Measurements from ENCODE around the gene GMIP.

GRCh38 chr19:19663256-19664120 is 20.0 kb upstream of the GMIP start, which contains the start of gene ATP13A1:
- TF ChIP-seq POLR2A (IDR thresholded peaks at IDR 0.05; ENCODE audit: low read depth, low read length) (peak; percentile 76), BHLHE40 (IDR thresholded peaks at IDR 0.05; ENCODE audit: low read depth, low read length) (no peak), CTCF (conservative IDR thresholded peaks at IDR 0.05; ENCODE audit: low read depth, low read length) (no peak), RAD21 (IDR thresholded peaks at IDR 0.05; ENCODE audit: low read length) (no peak), SMC3 (IDR thresholded peaks at IDR 0.05; ENCODE audit: low read depth, low read length) (no peak), USF2 (IDR thresholded peaks at IDR 0.05; ENCODE audit: low read depth, low read length) (no peak), CHD1 (IDR thresholded peaks at IDR 0.05; ENCODE audit: low read depth, low read length) (no peak), RFX5 (IDR thresholded peaks at IDR 0.05; ENCODE audit: low read depth, low read length) (no peak), MAZ (IDR thresholded peaks at IDR 0.05; ENCODE audit: borderline replicate concordance, low read depth, low read length) (0 out of 2 replicates have a peak, but pooled peaks have one; percentile 19), RCOR1 (IDR thresholded peaks at IDR 0.05; ENCODE audit: insufficient replicate concordance, low read length) (no peak)
